ENCODE measurements around the gene IL6ST. TPM values are rescaled to one million over a fixed set of nuclear protein-coding genes. Genes with fewer than 3 reads are reported as not detected.

The IL6ST gene
- total RNA-seq (2022; extraction: Qiagen RNA extraction): 38.6 to 74.5 TPM (median 56.1 TPM) in 5 replicates

GRCh38 chr5:55994495-55994997 is at the start of gene IL6ST:
IL6ST (minus strand) TSS chr5:55994963; CDS start chr5:55976278, 18,685 bp downstream.

Other genes with a start within 250 kb of the IL6ST start
- gene IL31RA, start 143.6 kb downstream of the IL6ST start, total RNA-seq (2022; extraction: Qiagen RNA extraction): 1.0 to 1.5 TPM (median 1.3 TPM) in 5 replicates
- gene ANKRD55, start 238.4 kb upstream of the IL6ST start, total RNA-seq (2022; extraction: Qiagen RNA extraction): 0.06 TPM in 1 of 5 replicates, not detected in the others